Fibroblast of villous mesenchyme (primary cell): ENCODE results near the gene ARID1B. TPM values are rescaled to one million over a fixed set of nuclear protein-coding genes. Genes with fewer than 3 reads are reported as not detected.

ENCODE experiments used
- DNase-seq: peaks from one replicate; pipeline ENCODE4 v3.0.0-alpha.2; 2010; ENCODE audit warnings: low read depth
- H3K4me3 ChIP-seq: 2 replicates; pipeline ENCODE4 v1.5.1; 2011; ENCODE audit warnings: low read depth, mild to moderate bottlenecking, low read length
- total RNA-seq: library from RNA; depleted of rRNA; stranded (reverse); fragments of >200 nt; gene quantifications from 2 replicates; pipeline ENCODE4 v1.2.3, GENCODE V29; 2012
- TF ChIP-seq, protein P1 (sequence below): IDR thresholded peaks from 2 replicates; pipeline ENCODE4 v1.5.1; 2012; ENCODE audit warnings: low read depth, mild to moderate bottlenecking, low read length; ENCODE audit not compliant: insufficient read depth

ARID1B gene
- total RNA-seq, 1 donor, result 41.0 TPM

DNA sequence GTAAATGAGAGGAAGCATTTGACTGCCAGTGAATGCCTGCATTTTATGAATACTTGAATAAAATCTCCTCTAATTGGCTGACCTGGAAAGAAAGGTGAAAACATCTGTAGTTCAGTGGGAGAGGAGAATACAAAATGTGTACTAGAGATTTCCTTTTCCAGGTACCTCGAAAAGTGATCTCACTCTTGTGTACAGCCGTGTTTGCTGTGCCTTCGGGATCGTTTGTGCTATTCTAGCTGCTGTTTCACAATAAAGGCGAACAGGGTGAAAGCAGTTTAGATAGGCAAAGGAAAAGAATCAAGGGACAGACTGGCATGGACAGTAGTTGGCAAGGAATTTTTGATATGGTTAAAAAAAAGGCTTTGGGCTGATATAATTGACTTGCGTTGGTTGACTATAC lies 112.3 kb downstream of the ARID1B start:
- TF ChIP-seq, protein P1, sequence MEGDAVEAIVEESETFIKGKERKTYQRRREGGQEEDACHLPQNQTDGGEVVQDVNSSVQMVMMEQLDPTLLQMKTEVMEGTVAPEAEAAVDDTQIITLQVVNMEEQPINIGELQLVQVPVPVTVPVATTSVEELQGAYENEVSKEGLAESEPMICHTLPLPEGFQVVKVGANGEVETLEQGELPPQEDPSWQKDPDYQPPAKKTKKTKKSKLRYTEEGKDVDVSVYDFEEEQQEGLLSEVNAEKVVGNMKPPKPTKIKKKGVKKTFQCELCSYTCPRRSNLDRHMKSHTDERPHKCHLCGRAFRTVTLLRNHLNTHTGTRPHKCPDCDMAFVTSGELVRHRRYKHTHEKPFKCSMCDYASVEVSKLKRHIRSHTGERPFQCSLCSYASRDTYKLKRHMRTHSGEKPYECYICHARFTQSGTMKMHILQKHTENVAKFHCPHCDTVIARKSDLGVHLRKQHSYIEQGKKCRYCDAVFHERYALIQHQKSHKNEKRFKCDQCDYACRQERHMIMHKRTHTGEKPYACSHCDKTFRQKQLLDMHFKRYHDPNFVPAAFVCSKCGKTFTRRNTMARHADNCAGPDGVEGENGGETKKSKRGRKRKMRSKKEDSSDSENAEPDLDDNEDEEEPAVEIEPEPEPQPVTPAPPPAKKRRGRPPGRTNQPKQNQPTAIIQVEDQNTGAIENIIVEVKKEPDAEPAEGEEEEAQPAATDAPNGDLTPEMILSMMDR, result no peak
- no peak overlapping the region for H3K4me3 ChIP-seq
- no peak for DNase-seq

DNA sequence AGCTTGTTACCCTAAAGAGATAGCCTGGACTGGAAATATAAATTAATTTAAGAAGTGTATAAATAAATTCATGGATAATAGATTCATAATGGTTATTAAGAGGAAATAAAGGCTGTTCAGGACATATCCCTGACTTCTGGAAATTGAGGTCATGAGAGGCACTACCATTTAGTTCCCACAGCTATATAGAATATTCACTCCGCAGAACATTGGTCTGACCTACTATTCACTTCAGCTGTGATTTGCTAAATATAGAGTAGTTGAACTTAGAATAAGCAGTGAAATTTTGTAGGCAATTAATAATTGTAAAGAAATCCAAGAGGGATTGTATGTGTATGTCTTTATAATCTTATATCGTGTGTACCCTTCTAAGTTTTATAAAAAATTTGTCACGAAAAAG lies 112.8 kb downstream of the ARID1B start:
- no peak for DNase-seq
- TF ChIP-seq, protein P1, result no peak

DNA sequence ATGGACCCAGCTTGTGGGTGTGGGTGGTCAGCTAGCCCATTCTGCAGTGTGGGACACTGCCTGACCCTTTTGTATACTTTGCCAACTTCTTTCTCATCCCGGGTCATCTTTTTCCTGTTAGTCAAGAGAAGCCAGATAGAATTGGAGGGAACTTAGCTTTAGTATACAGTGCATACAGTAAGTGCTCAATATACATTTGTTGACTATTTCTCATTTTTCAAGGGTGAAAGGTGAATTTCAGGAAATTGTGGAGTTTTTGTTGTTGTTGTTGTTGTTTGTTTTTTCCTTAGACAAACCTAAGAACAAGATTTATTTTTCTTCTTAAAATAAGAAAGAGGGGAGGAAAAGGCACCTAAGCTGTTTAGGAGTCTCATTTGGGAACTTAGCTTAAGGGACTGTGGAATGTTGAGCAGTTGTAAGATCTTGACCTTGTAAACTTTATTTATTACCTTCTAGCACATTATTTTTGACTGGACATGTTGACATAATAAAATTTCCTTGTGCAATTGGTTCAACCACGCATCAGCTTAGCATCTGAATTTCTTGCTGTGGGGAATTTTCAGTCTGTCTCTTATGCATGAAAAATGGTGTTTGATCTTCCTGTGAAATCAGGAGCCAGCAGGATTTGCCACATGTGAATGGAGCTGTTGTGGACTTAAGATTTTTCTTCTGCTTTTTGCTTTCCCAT lies 113.6 kb downstream of the ARID1B start:
- no peak overlapping the region for H3K4me3 ChIP-seq
- DNase-seq, result peak; percentile 77
- TF ChIP-seq, protein P1, result no peak

More for the DNA sequence above, 112.8 kb downstream of the ARID1B start:
- H3K4me3 ChIP-seq, result no peak overlapping the region

DNA sequence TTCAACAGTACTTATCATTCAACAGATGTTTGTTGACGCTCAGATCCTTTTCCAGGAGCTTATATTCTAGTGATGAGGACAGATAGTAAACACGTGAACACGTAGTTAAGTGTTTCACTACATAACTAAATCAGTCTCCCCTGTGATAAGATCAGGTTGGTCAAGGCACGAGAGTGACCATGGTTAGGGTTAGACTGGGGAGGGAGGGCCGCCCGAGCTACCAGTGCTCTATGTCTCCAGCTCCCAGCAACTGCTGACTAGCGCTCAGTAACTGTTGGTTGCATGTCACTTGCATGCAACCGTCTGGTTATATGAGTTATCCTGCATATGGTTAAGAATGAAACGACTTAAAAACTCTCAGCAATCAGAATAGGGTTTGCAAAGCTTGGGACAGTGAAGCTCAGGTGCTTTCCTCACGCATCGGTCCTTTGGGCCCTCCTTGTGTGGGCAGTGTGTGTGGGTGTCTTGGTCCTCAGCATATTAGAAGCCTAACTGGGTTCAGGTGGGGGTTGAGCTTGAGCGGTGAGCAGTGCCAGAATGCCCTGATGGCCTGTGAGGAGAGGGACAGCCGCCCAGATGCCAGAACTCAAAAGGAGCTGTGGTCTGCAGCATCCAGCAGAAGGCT lies 120.8 kb downstream of the ARID1B start:
- H3K4me3 ChIP-seq, result no peak overlapping the region
- TF ChIP-seq, protein P1, result no peak
- no peak for DNase-seq

DNA sequence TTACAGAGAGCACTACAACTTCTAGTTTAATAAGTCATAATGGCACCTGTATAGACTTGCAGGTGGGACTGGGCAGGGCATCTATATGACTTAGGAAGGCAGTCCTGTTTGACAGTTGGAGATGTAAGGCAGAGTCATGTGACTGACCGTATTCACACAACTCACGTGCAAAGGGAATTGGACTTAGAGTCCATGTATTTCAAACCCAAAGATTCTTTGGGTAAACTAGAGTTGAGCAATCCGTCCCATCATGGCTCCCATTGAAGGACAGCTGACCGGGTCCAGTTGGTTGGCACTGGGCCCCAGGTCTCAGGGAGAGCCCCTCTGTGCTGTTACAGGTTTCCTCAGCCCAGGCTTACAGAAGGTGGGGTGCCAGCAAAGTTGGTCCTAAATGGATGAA lies 121.9 kb downstream of the ARID1B start:
- TF ChIP-seq, protein P1, result no peak
- no peak overlapping the region for H3K4me3 ChIP-seq
- DNase-seq, result no peak

DNA sequence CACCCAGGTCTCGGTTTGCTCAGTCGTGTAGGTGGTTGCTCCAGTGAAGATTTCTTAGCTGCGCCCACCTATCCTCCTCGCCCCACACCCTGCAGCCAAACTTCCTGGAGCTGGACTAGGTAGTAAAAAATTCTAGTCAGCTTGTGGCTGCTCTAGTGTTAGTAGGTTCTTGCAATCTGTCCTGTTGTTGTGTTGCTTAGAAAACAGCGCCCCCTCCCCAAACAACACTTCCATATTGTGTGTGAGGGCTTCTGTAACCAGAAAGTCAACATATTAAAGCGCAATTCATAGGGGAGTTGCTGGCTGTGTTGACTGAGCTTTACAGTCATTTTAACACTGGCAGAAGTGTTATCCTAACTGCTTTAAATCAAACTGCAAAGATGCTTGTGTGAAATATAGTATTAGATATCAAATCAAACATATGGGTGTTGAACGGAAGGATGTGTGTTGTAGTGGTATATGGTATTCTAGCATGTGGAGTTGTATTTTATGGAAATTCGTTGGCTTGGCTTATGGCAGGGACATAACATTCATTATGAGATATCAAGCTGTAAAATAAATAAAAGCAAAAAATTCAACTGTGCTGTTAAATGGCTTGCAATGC lies 122.5 kb downstream of the ARID1B start:
- DNase-seq, result no peak
- TF ChIP-seq, protein P1, result no peak
- H3K4me3 ChIP-seq, result no peak overlapping the region

DNA sequence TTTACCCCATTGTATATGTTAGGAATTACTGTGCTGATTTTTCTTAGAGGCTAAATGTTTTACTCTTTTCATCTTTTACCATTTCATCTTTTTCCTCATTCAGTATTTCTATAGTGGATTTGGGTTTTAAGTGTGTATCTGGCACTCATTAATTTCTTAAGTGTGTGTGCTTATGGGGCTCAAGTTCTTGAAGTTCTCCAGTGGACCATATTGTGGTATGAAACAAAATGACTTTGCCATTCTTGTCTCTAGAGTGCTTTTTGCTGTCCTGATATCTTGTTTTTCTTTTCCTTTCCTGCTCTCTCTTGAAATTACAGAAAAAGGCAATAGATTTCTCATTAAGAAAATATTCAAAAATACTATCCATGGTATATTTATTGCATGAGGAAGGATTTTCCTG lies 123.1 kb downstream of the ARID1B start:
- TF ChIP-seq, protein P1, result no peak
- no peak for DNase-seq
- H3K4me3 ChIP-seq, result no peak overlapping the region
